H1 (cell line): ENCODE data around the gene ZFP69. TPM values are rescaled to one million over a fixed set of nuclear protein-coding genes. Genes with fewer than 3 reads are reported as not detected.

Source experiments
- CTCF ChIA-PET: fragments of 300-600 bp; sonication (Branson Sonifier 250); formaldehyde crosslinking; loops from one replicate; lab custom pipeline; 2021; ENCODE audit not compliant: partially characterized antibody; lab: Charles Lee
- POLR2A ChIA-PET: fragments of 300-600 bp; sonication (Branson Sonifier 250); formaldehyde crosslinking; loops from one replicate; lab custom pipeline; 2021; ENCODE audit warnings: inconsistent platforms; ENCODE audit not compliant: partially characterized antibody; lab: Charles Lee
- DNase-seq, 2 experiments: peaks; one replicate each; pipeline versions ENCODE4 v3.0.0 to v3.0.0-alpha.2; 2010 to 2022; ENCODE audit warnings: low spot score in 2 of 2, low read depth in 1 of 2, mixed read lengths in 1 of 2
- FAIRE-seq: peaks from 2 replicates; lab custom pipeline; 2011; peaks lifted over from hg19 to GRCh38; lab: Jason Lieb, UNC
- H2AFZ ChIP-seq: 2 replicates; pipeline ENCODE4 v1.8.1; 2012; ENCODE audit warnings: low read length, inconsistent platforms
- H2AK5ac ChIP-seq: 2 replicates; pipeline ENCODE4 v1.6.1; 2013; ENCODE audit warnings: low read depth, low read length
- H2BK120ac ChIP-seq: replicated peaks from 2 replicates; pipeline ENCODE3; 2013; ENCODE audit warnings: low read depth, low read length, inconsistent platforms
- H2BK12ac ChIP-seq: 2 replicates; pipeline ENCODE4 v1.6.1; 2013; ENCODE audit warnings: low read depth, low read length
- H2BK15ac ChIP-seq: 2 replicates; pipeline ENCODE4 v1.6.1; 2013; ENCODE audit warnings: low read length
- H2BK20ac ChIP-seq: 2 replicates; pipeline ENCODE4 v1.6.1; 2013; ENCODE audit warnings: low read length
- H2BK5ac ChIP-seq: 2 replicates; pipeline ENCODE4 v1.6.1; 2013; ENCODE audit warnings: low read depth, low read length
- H3K14ac ChIP-seq: 2 replicates; pipeline ENCODE4 v1.6.1; 2013; ENCODE audit warnings: inconsistent platforms; ENCODE audit not compliant: insufficient read length
- H3K18ac ChIP-seq: 2 replicates; pipeline ENCODE4 v1.6.1; 2013; ENCODE audit warnings: low read length; ENCODE audit errors: extremely low read depth
- H3K23ac ChIP-seq: 2 replicates; pipeline ENCODE4 v1.6.1; 2013; ENCODE audit warnings: inconsistent platforms; ENCODE audit not compliant: insufficient read length
- H3K23me2 ChIP-seq: 2 replicates; pipeline ENCODE4 v1.6.1; 2013; ENCODE audit warnings: low read depth, low read length
- H3K27ac ChIP-seq: 2 replicates; pipeline ENCODE4 v1.6.1; 2011; ENCODE audit warnings: low read depth, low read length, inconsistent platforms
- H3K27me3 ChIP-seq, 4 experiments: replicated peaks in 1 of 4; 1 replicate in 1 of 4; 2 replicates in 3 of 4; pipeline versions ENCODE4 v1.6.1 to v1.8.1; 2011 to 2013; ENCODE audit warnings: low read length in 3 of 4, mild to moderate bottlenecking in 3 of 4, inconsistent platforms in 2 of 4, mixed read lengths in 2 of 4, moderate library complexity in 1 of 4; ENCODE audit not compliant: control insufficient read depth in 3 of 4, insufficient read depth in 3 of 4; ENCODE audit errors: extremely low read depth in 1 of 4
- H3K36me3 ChIP-seq, 4 experiments: 2 replicates each; pipeline versions ENCODE4 v1.6.1 to v1.8.1; 2011 to 2013; ENCODE audit warnings: mild to moderate bottlenecking in 4 of 4, low read length in 3 of 4, moderate library complexity in 2 of 4, control low read depth in 1 of 4, inconsistent platforms in 1 of 4; ENCODE audit not compliant: insufficient read depth in 4 of 4, control insufficient read depth in 2 of 4
- H3K4ac ChIP-seq: replicated peaks from 2 replicates; pipeline ENCODE3; 2013; ENCODE audit warnings: low read length, low read depth, mixed read lengths, inconsistent platforms; ENCODE audit not compliant: insufficient read length
- H3K4me1 ChIP-seq, 4 experiments: replicated peaks in 1 of 4; 1 replicate in 1 of 4; 2 replicates in 3 of 4; pipeline versions ENCODE4 v1.6.1 to v1.8.1; 2011 to 2013; ENCODE audit warnings: low read length in 3 of 4, inconsistent platforms in 2 of 4, mixed read lengths in 1 of 4; ENCODE audit not compliant: insufficient read depth in 4 of 4, control insufficient read depth in 3 of 4
- H3K4me2 ChIP-seq, 2 experiments: 2 replicates each; pipeline versions ENCODE4 v1.6.1 to v1.8.1; 2011 to 2013; ENCODE audit warnings: low read depth in 2 of 2, low read length in 2 of 2, control low read depth in 1 of 2, inconsistent platforms in 1 of 2, mild to moderate bottlenecking in 1 of 2; ENCODE audit not compliant: insufficient read depth in 1 of 2
- H3K4me3 ChIP-seq, 4 experiments: fragments of 200-600, 300-600 bp in 1 of 4; sonication (generic), shearing (Covaris generic), sonication (Bioruptor Twin) in 1 of 4; 2 replicates each; pipeline versions ENCODE4 v1.5.1 to v1.8.1; 2011 to 2016; ENCODE audit warnings: low read length in 4 of 4, low read depth in 3 of 4, control low read depth in 2 of 4, inconsistent platforms in 2 of 4, mild to moderate bottlenecking in 2 of 4, mixed read lengths in 1 of 4, moderate library complexity in 1 of 4; ENCODE audit not compliant: insufficient read depth in 2 of 4; ENCODE audit errors: extremely low read depth in 1 of 4
- H3K56ac ChIP-seq: replicated peaks from 2 replicates; pipeline ENCODE3; 2013; ENCODE audit warnings: low read depth, mild to moderate bottlenecking, mixed read lengths, low read length, inconsistent platforms; ENCODE audit not compliant: insufficient read length
- H3K79me1 ChIP-seq: 2 replicates; pipeline ENCODE4 v1.6.1; 2013; ENCODE audit warnings: low read depth, low read length, control low read depth
- H3K79me2 ChIP-seq, 2 experiments: 2 replicates each; pipeline versions ENCODE4 v1.6.1 to v1.8.1; 2012 to 2013; ENCODE audit warnings: low read length in 2 of 2, mild to moderate bottlenecking in 2 of 2, inconsistent platforms in 1 of 2; ENCODE audit not compliant: insufficient read depth in 2 of 2, control insufficient read depth in 1 of 2
- H3K9ac ChIP-seq, 4 experiments: replicated peaks in 1 of 4; 1 replicate in 1 of 4; 2 replicates in 3 of 4; pipeline versions ENCODE4 v1.6.1 to v1.8.1; 2011 to 2013; ENCODE audit warnings: low read depth in 3 of 4, low read length in 3 of 4, control low read depth in 2 of 4, mild to moderate bottlenecking in 2 of 4, moderate library complexity in 2 of 4, inconsistent platforms in 1 of 4; ENCODE audit errors: extremely low read depth in 1 of 4
- H3K9me3 ChIP-seq, 2 experiments: 2 replicates each; pipeline versions ENCODE4 v1.6.1 to v1.8.1; 2012 to 2013; ENCODE audit warnings: mild to moderate bottlenecking in 2 of 2, moderate library complexity in 2 of 2, control low read depth in 1 of 2, inconsistent platforms in 1 of 2, low read depth in 1 of 2, low read length in 1 of 2, mixed read lengths in 1 of 2; ENCODE audit not compliant: insufficient read depth in 2 of 2
- H4K20me1 ChIP-seq, 2 experiments: replicated peaks in 1 of 2; 2 replicates each; pipeline versions ENCODE3 to v1.8.1; 2011 to 2013; ENCODE audit warnings: inconsistent platforms in 2 of 2, low read length in 2 of 2, mild to moderate bottlenecking in 1 of 2; ENCODE audit not compliant: insufficient read depth in 2 of 2, control insufficient read depth in 1 of 2
- H4K5ac ChIP-seq: 2 replicates; pipeline ENCODE4 v1.6.1; 2013; ENCODE audit warnings: low read length, low read depth, mixed read lengths, inconsistent platforms; ENCODE audit not compliant: insufficient read length
- H4K8ac ChIP-seq: 2 replicates; pipeline ENCODE4 v1.8.0; 2013; ENCODE audit warnings: mild to moderate bottlenecking, moderate library complexity, low read length, inconsistent platforms; ENCODE audit not compliant: insufficient read depth; ENCODE audit errors: extremely low read depth
- H4K91ac ChIP-seq: replicated peaks from 2 replicates; pipeline ENCODE3; 2013; ENCODE audit warnings: low read length, mixed read lengths, inconsistent platforms; ENCODE audit not compliant: insufficient read length
- BCL11A ChIP-seq, 2 experiments: IDR thresholded peaks; one replicate each; pipeline ENCODE4 v1.6.1; 2011; ENCODE audit warnings: low read depth in 2 of 2, low read length in 2 of 2, mild to moderate bottlenecking in 2 of 2
- CBX5 ChIP-seq: fragments of 300-800, 300-1000 bp; sonication (generic); IDR thresholded peaks from 2 replicates; pipeline ENCODE4 v1.7.1; 2016; ENCODE audit warnings: antibody characterized with exemption, low read length, low read depth
- CHD1 ChIP-seq: IDR thresholded peaks from 2 replicates; pipeline ENCODE4 v1.6.1; 2012; ENCODE audit warnings: low read depth, low read length, improper control_type of control experiment
- E2F6 ChIP-seq: IDR thresholded peaks from 2 replicates; pipeline ENCODE4 v1.6.1; 2012; ENCODE audit warnings: inconsistent platforms
- EGR1 ChIP-seq: IDR thresholded peaks from 2 replicates; pipeline ENCODE4 v1.6.1; 2011; ENCODE audit warnings: low read depth, low read length, borderline replicate concordance
- JUN ChIP-seq: IDR thresholded peaks from 2 replicates; pipeline ENCODE4 v1.6.1; 2011; ENCODE audit warnings: low read depth, mild to moderate bottlenecking, improper control_type of control experiment, low read length
- NRF1 ChIP-seq: IDR thresholded peaks from 2 replicates; pipeline ENCODE4 v1.6.1; 2011; ENCODE audit warnings: mild to moderate bottlenecking, low read depth, low read length, improper control_type of control experiment
- POLR2A ChIP-seq, 2 experiments: IDR thresholded peaks; 1 replicate in 1 of 2; 2 replicates in 1 of 2; pipeline ENCODE4 v1.6.1; 2011; ENCODE audit warnings: low read depth in 2 of 2, low read length in 2 of 2, mild to moderate bottlenecking in 2 of 2; ENCODE audit errors: control extremely low read depth in 1 of 2
- SP4 ChIP-seq: IDR thresholded peaks from 2 replicates; pipeline ENCODE4 v1.6.1; 2012; ENCODE audit warnings: low read length, inconsistent platforms
- ZNF274 ChIP-seq: IDR thresholded peaks from 2 replicates; pipeline ENCODE4 v1.7.0; 2012; ENCODE audit warnings: low read length, borderline replicate concordance; ENCODE audit errors: extremely low read depth
- WGBS, 2 experiments: shearing (Covaris generic) in 1 of 2; methylation state at CpG; one replicate each; pipeline versions ENCODE4 v1.1.6 to v1.1.7; 2013 to 2015; ENCODE audit warnings: low lambda C conversion rate in 2 of 2, mixed read lengths in 2 of 2, inconsistent platforms in 1 of 2, low coverage in 1 of 2, missing lambda C conversion rate in 1 of 2; ENCODE audit not compliant: insufficient replicate concordance in 2 of 2, insufficient coverage in 1 of 2, insufficient read length in 1 of 2; ENCODE audit errors: extremely low coverage in 1 of 2, missing lambda C conversion rate in 1 of 2; 5-methylcytosine and 5-hydroxymethylcytosine counted together
- polyA plus RNA-seq, 7 experiments: library from polyadenylated mRNA; depleted of rRNA in 3 of 7; stranded (reverse) in 5 of 7; unstranded in 2 of 7; fragments of >200 nt in 5 of 7; fragments of 200-250 nt in 2 of 7; gene quantifications; 1 replicate in 5 of 7; 2 replicates in 1 of 7; 4 replicates in 1 of 7; pipeline versions ENCODE4 v1.2.1 to v1.2.3, GENCODE V29; 2011 to 2013; ENCODE audit warnings: missing spikeins in 2 of 7, mixed read lengths in 2 of 7
- total RNA-seq: library from RNA; stranded (reverse); fragmentation: NEBNext Ultra II Directional; extraction: Animal tissue kit (Norgen Biotek cat#: 25700); gene quantifications from 2 replicates; pipeline ENCODE4 v1.2.1, GENCODE V29; 2021

ZFP69 gene
- total and polyA plus RNA-seq, 2 of the 8 experiments (the other 6 are each of a cell fraction or from before 2014, with no cell fraction given) = 1.0 to 4.3 TPM

GRCh38 chr1:40462956-40463590 lies 14.0 kb upstream of the ZFP69 start:
- Histone ChIP-seq H2BK5ac (no peak overlapping the region), H2BK15ac (no peak overlapping the region), H3K23me2 (no peaks in the 10 kb centered on the region), H3K79me2 (no peaks in the 10 kb centered on the region), H4K20me1 (no peaks in the 10 kb centered on the region), H3K27ac (no peak overlapping the region), H3K27me3 (no peaks in the 10 kb centered on the region), H4K5ac (no peak overlapping the region), H2AFZ (no peak overlapping the region), H3K4me2 (no peak overlapping the region), H2BK12ac (no peak overlapping the region), H3K14ac (no peak overlapping the region), H3K9me3 (peaks cover 84 to 96% of the 10 kb centered on the region in 2 experiments), H3K9ac (no peak overlapping the region), H3K36me3 (peaks cover 0 to 83% (median 33%) of the 10 kb centered on the region in 4 experiments; a peak in 6 of 8 replicates), H2BK120ac (no peak overlapping the region), H3K4ac (no peak overlapping the region), H3K23ac (no peak overlapping the region), H4K8ac (no peak overlapping the region), H2BK20ac (no peak overlapping the region), H3K56ac (no peak overlapping the region), H3K4me1 (no peaks in the 10 kb centered on the region), H3K79me1 (no peaks in the 10 kb centered on the region), H3K4me3 (peak overlapping the region in 1 of 4 experiments; percentile 6; a peak in 1 of 8 replicates), H2AK5ac (no peak overlapping the region), H3K18ac (no peak overlapping the region), H4K91ac (no peak overlapping the region)
- CTCF ChIA-PET = no interaction called here
- 90% methylated on average over 3 of the region's 3 CpGs; no CpG with 5 or more reads in 1 of the 2 experiments for WGBS, 2 experiments
- TF ChIP-seq NRF1 (no peak), CBX5 (peak; percentile 47; the same call in 1 of the 2 replicates), POLR2A (IDR thresholded peaks at IDR 0.05; ENCODE audit: control extremely low read depth in 1 of 2, low read depth in 2 of 2, low read length in 2 of 2) (no peak), ZNF274 (peak; percentile 99), EGR1 (no peak), E2F6 (no peak), CHD1 (no peak), BCL11A (IDR thresholded peaks at IDR 0.05; ENCODE audit: low read depth in 2 of 2, low read length in 2 of 2) (no peak), SP4 (no peak), JUN (no peak)
- POLR2A ChIA-PET = no interaction called here
- DNase-seq (no peak), FAIRE-seq (no peak)
